Measurements from ENCODE around the gene GALNT18.

Gene GALNT18

GRCh38 chr11:11279956-11280689 is 341.7 kb downstream of the GALNT18 start:
- TF ChIP-seq, protein P1, sequence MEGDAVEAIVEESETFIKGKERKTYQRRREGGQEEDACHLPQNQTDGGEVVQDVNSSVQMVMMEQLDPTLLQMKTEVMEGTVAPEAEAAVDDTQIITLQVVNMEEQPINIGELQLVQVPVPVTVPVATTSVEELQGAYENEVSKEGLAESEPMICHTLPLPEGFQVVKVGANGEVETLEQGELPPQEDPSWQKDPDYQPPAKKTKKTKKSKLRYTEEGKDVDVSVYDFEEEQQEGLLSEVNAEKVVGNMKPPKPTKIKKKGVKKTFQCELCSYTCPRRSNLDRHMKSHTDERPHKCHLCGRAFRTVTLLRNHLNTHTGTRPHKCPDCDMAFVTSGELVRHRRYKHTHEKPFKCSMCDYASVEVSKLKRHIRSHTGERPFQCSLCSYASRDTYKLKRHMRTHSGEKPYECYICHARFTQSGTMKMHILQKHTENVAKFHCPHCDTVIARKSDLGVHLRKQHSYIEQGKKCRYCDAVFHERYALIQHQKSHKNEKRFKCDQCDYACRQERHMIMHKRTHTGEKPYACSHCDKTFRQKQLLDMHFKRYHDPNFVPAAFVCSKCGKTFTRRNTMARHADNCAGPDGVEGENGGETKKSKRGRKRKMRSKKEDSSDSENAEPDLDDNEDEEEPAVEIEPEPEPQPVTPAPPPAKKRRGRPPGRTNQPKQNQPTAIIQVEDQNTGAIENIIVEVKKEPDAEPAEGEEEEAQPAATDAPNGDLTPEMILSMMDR (IDR thresholded peaks at IDR 0.05; ENCODE audit: extremely low read depth, missing control alignments): no peak
- no peak for DNase-seq (ENCODE audit: low spot score)

GRCh38 chr11:11272254-11272653 is 349.6 kb downstream of the GALNT18 start:
- TF ChIP-seq, protein P1 (IDR thresholded peaks at IDR 0.05; ENCODE audit: extremely low read depth, missing control alignments): no peak
- no peak for DNase-seq (ENCODE audit: low spot score)

DNA sequence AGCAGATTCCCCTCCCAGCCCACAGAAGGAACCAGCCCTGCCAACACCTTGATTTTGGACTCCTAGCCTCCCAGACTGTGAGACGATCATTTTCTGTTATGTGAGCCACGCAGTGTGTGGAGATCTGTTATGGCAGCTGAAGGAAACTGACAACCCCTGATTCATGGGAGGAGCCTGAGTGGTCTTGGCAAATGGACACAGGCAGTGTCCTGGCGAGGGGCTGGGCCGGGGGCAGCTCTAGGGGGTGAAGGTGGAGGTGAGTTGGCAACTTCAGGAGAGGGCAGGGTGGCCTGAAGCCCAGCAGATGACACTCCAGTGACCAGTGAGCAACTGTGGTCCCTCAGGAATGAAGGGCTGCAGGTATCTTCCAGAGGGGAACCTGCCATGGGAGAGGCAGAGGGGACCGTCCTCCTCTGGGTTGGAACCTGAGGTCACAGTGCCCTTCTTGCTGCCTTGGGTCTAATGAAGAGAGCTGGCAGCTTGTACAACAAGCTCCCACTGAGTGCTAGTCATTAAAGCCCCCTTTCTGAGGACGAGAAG is 351.5 kb downstream of the GALNT18 start:
- TF ChIP-seq, protein P1 (IDR thresholded peaks at IDR 0.05; ENCODE audit: extremely low read depth, missing control alignments): no peak
- DNase-seq (ENCODE audit: low spot score): no peak

GRCh38 chr11:11268706-11269105 is 353.1 kb downstream of the GALNT18 start:
- DNase-seq (ENCODE audit: low spot score): no peak
- TF ChIP-seq, protein P1 (IDR thresholded peaks at IDR 0.05; ENCODE audit: extremely low read depth, missing control alignments): no peak

GRCh38 chr11:11268119-11268518 is 353.7 kb downstream of the GALNT18 start:
- TF ChIP-seq, protein P1 (IDR thresholded peaks at IDR 0.05; ENCODE audit: extremely low read depth, missing control alignments): no peak
- DNase-seq (ENCODE audit: low spot score): no peak

DNA sequence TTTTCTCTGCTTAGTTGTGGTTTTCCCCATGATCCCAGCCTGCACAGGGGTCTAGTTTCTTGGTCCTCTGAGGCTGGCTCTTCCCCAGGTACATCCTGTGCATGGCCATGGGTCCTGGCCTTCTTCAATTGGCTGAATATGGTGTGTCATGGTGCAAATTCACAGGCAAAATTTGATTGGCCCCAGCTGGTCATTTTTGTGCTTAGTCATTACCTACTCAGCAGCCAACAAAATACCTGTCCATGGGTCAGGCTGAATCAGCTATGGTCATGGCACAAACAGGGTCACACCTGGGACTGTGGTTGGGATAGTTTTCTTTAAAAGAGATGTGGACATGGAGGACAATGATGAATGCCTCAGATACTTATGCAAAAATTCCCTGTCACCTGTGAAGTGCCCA is 354.5 kb downstream of the GALNT18 start:
- no peak for DNase-seq (ENCODE audit: low spot score)
- TF ChIP-seq, protein P1 (IDR thresholded peaks at IDR 0.05; ENCODE audit: extremely low read depth, missing control alignments): no peak

DNA sequence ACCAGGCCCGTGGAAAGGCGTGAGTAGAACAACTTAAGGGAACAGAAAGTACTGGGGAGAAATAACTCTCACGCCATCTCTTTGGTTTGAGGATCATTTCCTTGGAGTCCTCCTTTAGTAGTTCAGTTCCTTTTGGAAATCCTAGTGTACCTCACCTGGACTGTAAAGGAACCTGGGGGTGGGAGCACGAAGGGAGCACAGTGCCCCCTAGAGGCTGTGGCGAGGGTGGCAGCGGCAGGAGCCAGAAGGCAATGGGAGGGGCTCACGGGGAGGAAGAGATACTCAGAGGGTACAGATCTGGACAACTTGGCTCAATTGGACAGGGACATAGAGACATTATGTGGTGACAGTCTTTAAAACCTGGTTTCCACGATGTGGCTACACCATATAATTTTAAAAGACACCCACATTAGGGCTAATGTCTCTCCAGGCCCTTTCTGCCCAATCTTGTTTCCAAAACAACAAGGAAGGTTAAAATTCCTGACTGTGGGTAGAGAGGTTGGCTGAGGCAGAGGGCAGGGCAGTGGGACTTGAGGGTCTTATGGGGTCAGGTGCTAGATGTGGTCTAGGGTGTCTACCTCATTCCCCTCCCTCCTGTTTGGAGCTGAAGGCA is 355.7 kb downstream of the GALNT18 start:
- DNase-seq (ENCODE audit: low spot score): peak; percentile 81
- TF ChIP-seq, protein P1 (IDR thresholded peaks at IDR 0.05; ENCODE audit: extremely low read depth, missing control alignments): peak; percentile 70
